ENCODE data around the gene INPP5B. TPM values are rescaled to one million over a fixed set of nuclear protein-coding genes. Genes with fewer than 3 reads are reported as not detected.

The INPP5B gene
- total and polyA plus RNA-seq, 2 of the 13 experiments (the other 11 are each of a cell fraction or from before 2014, with no cell fraction given) = 9.0 to 9.8 TPM

GRCh38 chr1:37922767-37923550 lies 23.9 kb downstream of the INPP5B start:
- no peak overlapping the region for H2AFZ ChIP-seq (ENCODE audit: low read length)
- no peak overlapping the region for H3K27ac ChIP-seq (ENCODE audit: extremely low read length, insufficient read depth, low read length)
- intact Hi-C loops (cut with micrococcal nuclease; ENCODE audit: unreplicated experiment) = no loop called here
- H3K27me3 ChIP-seq (ENCODE audit: control insufficient read depth in 1 of 2, insufficient read depth in 2 of 2, low read length in 2 of 2) = no peaks in the 10 kb centered on the region
- H3K79me2 ChIP-seq (ENCODE audit: insufficient read depth, low read length) = no peaks in the 10 kb centered on the region
- no peaks in the 10 kb centered on the region for H3K9me3 ChIP-seq (ENCODE audit: low read length)
- DNase-seq (ENCODE audit: low spot score) = no peak
- 85% methylated on average over 4 of the region's 4 CpGs for WGBS (ENCODE audit: low lambda C conversion rate)
- H3K4me2 ChIP-seq (ENCODE audit: low read depth, low read length) = no peak overlapping the region
- TF ChIP-seq ZNF282 (IDR thresholded peaks at IDR 0.05; ENCODE audit: partially characterized antibody) = no peak
- no peak for TF ChIP-seq ZNF549 (CRISPR knock-in tag; IDR thresholded peaks at IDR 0.05)
- TF ChIP-seq PAX8 (CRISPR knock-in tag; IDR thresholded peaks at IDR 0.05; ENCODE audit: borderline replicate concordance) = no peak
- no peak for TF ChIP-seq ZNF678 (CRISPR knock-in tag; IDR thresholded peaks at IDR 0.05)
- TF ChIP-seq PLRG1 (conservative IDR thresholded peaks at IDR 0.05) = no peak
- no peak for TF ChIP-seq PRDM15 (CRISPR knock-in tag; IDR thresholded peaks at IDR 0.05)
- no peak for TF ChIP-seq MIER3 (CRISPR knock-in tag; IDR thresholded peaks at IDR 0.05; ENCODE audit: borderline replicate concordance)
- no peak for TF ChIP-seq PBX3 (CRISPR knock-in tag; IDR thresholded peaks at IDR 0.05; ENCODE audit: borderline replicate concordance)
- TF ChIP-seq ZNF382 (CRISPR knock-in tag; IDR thresholded peaks at IDR 0.05; ENCODE audit: borderline replicate concordance) = no peak
- TF ChIP-seq PBX2 (CRISPR knock-in tag; IDR thresholded peaks at IDR 0.05) = no peak
- TF ChIP-seq ZNF761 (CRISPR knock-in tag; conservative IDR thresholded peaks at IDR 0.05) = no peak
- TF ChIP-seq ZNF232 (CRISPR knock-in tag; IDR thresholded peaks at IDR 0.05; ENCODE audit: borderline replicate concordance) = no peak
- TF ChIP-seq ZFP36 (IDR thresholded peaks at IDR 0.05; ENCODE audit: borderline replicate concordance, low read depth, low read length, partially characterized antibody) = no peak
- TF ChIP-seq TBX2 (CRISPR knock-in tag; IDR thresholded peaks at IDR 0.05; ENCODE audit: borderline replicate concordance) = no peak
- TF ChIP-seq ZNF7 (CRISPR knock-in tag; IDR thresholded peaks at IDR 0.05) = no peak
- TF ChIP-seq IRF2 (CRISPR knock-in tag; IDR thresholded peaks at IDR 0.05) = no peak
- H3K36me3 ChIP-seq (replicated peaks in 1 of 2; ENCODE audit: control insufficient read depth in 1 of 2, insufficient read depth in 2 of 2, low read length in 2 of 2) = no peaks in the 10 kb centered on the region
- no peaks in the 10 kb centered on the region for H3K4me1 ChIP-seq (ENCODE audit: insufficient read depth, low read length)
- ChIA-PET CTCF (ENCODE audit: low intra/inter-chr PET ratio, low total read pairs) (no interaction called here), POLR2A (no interaction called here)
- H3K4me3 ChIP-seq (replicated peaks in 1 of 3; ENCODE audit: insufficient read depth in 1 of 3, low read depth in 2 of 3, low read length in 3 of 3) = no peak overlapping the region
- no peak overlapping the region for H3K9ac ChIP-seq (ENCODE audit: insufficient read depth, low read depth, low read length)
- no peaks in the 10 kb centered on the region for H4K20me1 ChIP-seq (ENCODE audit: insufficient read depth, low read length)
- FAIRE-seq = no peak
- ATAC-seq = no peak
- in situ Hi-C loops (cut with HindIII; ENCODE audit: extremely low pct_ligation_motif_present, low pct_unique_long_range_greater_than_20kb) = no loop called here
- no TSS peak for BruUV-seq (replicated peaks)
